NCI-H2196 treated with DMSO at 0.1 percent for 48 hours (cell line): ENCODE measurements around the gene CLIP2.
A peak's percentile ranks its signal among the peaks of the same experiment; 100 is the strongest.
"Not testable (repeated sequence)": the region's sequence is repeated elsewhere in the genome, so short reads cannot be mapped to it uniquely, and the experiment has no call there.

ENCODE experiments used
- DNase-seq: peaks from one replicate; lab custom pipeline; 2025; ENCODE audit not compliant: unreplicated experiment; lab: John Stamatoyannopoulos, UW

The CLIP2 gene

DNA sequence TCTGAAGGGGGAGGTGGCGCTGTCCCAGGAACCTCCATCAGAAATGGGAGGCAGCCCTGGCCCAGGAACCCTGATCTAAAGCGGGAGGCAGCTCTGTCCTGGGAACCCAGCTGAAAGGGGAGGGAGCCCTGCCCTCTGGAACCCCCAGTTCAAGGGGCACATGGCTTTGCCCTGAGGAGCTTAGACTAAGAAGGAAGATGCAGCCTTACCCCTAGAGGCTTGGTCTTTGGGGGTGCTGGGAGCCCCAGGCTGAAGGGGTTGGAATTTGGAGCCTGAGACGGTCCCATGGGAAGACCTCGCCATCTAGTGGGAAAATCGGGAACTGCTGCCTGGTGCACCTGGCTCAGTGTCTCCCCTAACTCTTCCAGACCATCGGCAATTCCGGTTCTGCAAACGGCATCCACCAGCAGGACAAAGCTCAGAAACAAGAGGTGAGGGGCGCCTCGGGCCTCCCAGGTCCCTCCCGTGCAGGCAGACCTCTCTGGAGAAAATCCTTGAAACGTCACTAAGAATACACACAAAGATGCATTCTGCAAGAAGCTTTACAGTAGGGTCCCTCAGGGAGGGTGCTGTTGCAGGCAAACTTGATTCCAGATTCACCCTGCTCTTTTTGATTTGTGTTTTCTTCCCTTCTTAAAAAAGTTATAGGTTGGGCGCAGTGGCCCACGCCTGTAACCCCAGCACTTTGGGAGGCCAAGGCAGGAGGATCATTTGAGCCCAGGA lies 112.1 kb downstream of the CLIP2 start:
- peak; percentile 23 for DNase-seq

GRCh38 chr7:74402668-74403067 lies 113.5 kb downstream of the CLIP2 start:
- DNase-seq: not testable (repeated sequence)

- no peak for DNase-seq
These were observed 114.5 kb downstream of the CLIP2 start for GRCh38 chr7:74403521-74404387.

DNA sequence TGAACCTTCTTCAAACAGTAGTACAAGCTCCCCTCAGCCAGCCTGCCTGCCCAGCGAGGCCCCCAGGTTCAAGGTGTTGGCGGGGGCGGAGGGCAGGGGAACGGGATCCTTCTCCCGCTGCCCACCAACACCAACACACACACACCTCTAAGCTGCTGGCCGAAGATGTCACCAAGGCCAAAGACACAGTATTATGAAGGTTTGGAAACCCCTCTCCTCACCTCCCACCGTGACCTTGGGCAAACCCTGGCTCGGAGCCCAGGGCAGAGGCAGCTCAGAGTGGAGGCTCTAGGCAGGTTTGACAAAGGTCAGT lies 115.1 kb downstream of the CLIP2 start:
- no peak for DNase-seq

DNA sequence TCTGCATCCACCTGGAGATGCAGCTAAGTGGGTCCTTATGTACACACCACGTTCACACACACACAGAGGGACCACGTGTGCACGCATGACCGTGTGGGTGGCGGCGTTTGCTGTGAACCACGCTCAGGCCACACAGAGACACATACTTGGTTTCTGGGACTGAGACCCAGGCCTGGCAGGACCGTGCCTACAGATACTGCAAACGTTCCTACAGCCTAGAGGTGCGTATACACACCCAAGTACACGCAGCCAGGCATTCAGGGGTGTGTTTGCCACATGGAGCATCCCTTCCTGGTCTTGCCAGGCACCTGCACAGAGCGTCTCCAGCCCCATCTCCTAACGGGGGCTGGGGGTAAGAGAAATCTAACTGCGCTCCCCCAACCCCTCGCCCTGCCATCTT lies 115.5 kb downstream of the CLIP2 start:
- DNase-seq: no peak

DNA sequence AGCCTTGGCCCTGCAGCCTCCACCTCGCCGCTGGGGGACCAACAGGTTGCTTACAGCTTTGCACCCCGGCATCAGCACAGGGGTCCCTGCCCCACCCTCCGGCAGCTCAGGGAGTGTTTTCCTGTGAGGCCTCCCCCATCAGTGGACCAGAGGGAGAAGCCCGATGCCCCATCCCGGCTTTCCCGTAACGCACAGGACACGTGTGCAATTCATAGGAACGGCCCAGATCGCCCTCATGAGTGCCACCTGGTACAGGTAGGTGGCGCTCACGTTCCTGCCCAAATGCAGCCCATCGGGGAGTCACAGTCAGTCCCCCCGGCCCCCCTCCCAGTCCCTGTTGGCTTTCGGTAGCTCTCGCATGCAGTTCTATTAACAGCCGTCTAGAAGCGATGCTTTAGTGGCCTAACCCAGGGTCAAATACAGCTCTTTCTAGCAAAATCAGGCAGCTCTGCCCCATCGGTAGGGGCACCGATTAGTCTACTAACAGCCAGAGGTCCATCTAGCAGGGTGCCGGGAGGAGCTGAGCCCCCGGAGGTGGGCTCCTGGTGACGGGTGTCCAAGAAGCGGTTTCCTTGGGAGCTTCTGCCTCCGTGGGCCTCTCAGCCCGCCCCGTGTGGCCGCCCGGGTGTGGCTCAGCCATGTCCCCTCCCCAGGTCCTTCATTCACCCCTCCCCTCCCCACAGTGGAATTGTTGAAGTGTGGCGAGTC lies 116.1 kb downstream of the CLIP2 start:
- no peak for DNase-seq

GRCh38 chr7:74405899-74406512 lies 116.8 kb downstream of the CLIP2 start:
- DNase-seq: no peak

- no peak for DNase-seq
These were observed 118.8 kb downstream of the CLIP2 start for GRCh38 chr7:74407958-74408357.

DNA sequence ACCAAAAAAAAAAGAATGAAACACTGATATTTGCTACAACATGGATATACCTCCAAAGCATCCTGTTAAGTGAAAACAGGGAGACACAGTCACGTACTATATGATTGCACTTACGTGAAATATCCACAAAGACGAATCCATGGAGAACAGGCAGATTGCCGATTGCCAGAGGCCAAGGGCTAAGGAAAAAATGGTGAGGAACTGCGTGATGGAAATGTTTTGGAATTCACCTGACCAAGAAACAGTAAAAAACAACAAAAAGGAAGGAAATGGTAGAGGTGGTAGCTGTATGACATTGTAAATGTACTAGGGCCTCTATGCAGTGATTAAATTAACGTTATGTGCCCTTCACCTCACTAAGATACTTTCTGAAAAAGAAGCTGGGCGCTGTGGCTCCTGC lies 120.4 kb downstream of the CLIP2 start:
- DNase-seq: no peak

DNA sequence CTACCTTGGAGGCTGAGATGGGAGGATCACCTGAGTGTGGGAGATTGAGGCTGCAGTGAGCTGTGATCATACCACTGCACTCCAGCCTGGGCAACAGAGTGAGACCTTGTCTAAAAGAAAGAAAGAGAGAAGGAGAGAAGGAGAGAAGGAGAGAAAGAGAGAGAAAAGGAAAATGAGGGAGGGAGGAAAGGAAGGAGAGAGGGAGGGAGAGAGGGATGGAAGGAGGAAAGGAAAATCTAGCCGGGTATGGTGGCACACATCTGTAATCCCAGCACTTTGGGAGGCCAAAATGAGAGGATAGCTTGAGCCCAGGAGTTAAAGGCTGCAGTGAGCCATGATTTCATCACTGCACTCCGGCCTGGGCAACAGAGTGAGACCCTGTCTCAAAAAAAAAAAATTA lies 121.6 kb downstream of the CLIP2 start:
- no peak for DNase-seq

GRCh38 chr7:74411571-74411970 lies 122.4 kb downstream of the CLIP2 start:
- DNase-seq: not testable (repeated sequence)

DNA sequence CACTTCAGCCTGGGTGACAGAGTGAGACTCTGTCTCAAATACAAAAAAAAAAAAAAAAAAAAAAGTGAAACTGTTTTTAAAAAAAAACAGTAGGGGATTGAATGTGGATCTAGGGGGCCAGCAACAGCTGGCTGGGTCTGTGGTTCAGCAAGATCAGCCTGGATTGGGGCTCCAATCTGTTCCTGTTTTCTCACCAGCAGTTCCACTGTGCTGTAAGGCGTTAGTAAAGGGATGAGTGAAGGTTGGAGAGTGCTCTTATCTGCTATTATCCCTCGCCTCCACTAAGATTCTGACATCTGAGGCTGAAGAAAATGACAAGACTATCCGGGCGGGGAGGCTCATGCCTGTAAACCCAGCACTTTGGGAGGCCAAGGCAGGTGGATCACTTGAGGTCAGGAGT lies 122.8 kb downstream of the CLIP2 start:
- DNase-seq: no peak

DNA sequence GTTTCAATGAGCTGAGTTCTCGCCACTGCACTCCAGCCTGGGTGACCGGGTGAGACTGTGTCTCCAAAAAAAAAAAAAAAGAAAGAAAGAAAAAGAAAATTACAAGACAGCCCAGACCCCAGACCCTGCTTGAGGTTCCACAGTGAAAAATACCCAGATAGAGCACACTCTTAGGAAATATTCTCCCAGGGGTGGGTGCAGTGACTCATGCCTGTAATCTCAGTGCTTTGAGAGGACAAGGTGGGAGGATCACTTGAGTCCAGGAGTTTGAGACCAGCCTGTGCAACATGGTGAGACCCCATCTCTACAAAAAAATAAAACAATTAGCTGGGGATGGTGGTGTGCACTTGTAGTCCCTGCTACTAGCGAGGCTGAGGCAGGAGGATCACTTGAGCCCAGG lies 123.4 kb downstream of the CLIP2 start:
- no peak for DNase-seq

- not testable (repeated sequence) for DNase-seq
These were observed 125.6 kb downstream of the CLIP2 start for GRCh38 chr7:74414595-74415333.

GRCh38 chr7:74417419-74417971 lies 128.3 kb downstream of the CLIP2 start:
- peak; percentile 24 for DNase-seq

DNA sequence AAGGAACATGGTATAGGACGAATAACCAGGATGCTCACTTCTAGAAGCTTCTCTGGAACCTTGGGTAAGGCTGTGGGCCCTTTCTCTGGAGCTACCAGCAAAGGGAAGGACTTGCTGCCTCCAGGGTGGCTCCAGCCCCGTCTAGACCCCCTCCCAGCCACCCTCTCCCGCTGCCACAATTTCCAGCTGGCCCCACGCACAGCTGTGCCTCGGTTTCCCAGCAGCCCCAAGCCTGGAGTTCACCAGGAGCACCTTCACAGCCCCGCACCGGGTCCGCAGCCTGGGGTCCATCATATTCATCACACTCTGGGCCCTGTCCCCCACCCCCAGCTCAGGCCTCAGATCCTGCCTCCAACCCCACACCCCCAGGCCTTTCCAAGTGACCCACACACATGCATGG lies 128.9 kb downstream of the CLIP2 start:
- no peak for DNase-seq

GRCh38 chr7:74418538-74418937 lies 129.3 kb downstream of the CLIP2 start:
- no peak for DNase-seq

DNA sequence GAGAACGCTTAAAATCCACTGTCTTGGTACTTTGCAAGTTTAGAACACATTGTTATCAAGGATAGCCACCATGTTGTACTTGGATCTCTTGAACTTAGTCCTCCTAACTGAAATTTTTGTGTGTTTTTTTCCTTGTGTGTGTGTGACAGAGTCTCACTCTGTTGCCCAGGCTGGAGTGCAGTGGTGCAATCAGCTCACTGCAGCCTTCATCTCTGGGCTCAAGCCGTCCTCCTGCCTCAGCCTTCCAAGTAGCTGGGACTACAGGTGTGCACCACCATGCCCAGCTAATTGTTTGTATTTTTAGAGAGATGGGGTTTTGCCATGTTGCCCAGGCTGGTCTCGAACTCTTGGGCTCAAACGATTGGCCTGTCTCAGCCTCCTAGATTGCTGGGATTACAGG lies 130.0 kb downstream of the CLIP2 start:
- not testable (repeated sequence) for DNase-seq

- no peak for DNase-seq
These were observed 130.8 kb downstream of the CLIP2 start for GRCh38 chr7:74420006-74420405.

- no peak for DNase-seq
These were observed 135.2 kb downstream of the CLIP2 start for GRCh38 chr7:74424291-74424880.
